C4-2B (cell line): ENCODE measurements around the gene CAMKK2.
A peak's percentile ranks its signal among the peaks of the same experiment; 100 is the strongest.

Source experiments
- H3K27ac ChIP-seq: fragments of 450-650 bp; 2 replicates; pipeline ENCODE4 v1.5.1; 2017
- ZFX ChIP-seq: fragments of 450-650 bp; IDR thresholded peaks from 2 replicates; pipeline ENCODE4 v1.6.1; 2017
- TF ChIP-seq, protein P1 (sequence below): fragments of 450-650 bp; conservative IDR thresholded peaks from 2 replicates; pipeline ENCODE4 v1.5.1; 2017; ENCODE audit warnings: mild to moderate bottlenecking

Gene CAMKK2

DNA sequence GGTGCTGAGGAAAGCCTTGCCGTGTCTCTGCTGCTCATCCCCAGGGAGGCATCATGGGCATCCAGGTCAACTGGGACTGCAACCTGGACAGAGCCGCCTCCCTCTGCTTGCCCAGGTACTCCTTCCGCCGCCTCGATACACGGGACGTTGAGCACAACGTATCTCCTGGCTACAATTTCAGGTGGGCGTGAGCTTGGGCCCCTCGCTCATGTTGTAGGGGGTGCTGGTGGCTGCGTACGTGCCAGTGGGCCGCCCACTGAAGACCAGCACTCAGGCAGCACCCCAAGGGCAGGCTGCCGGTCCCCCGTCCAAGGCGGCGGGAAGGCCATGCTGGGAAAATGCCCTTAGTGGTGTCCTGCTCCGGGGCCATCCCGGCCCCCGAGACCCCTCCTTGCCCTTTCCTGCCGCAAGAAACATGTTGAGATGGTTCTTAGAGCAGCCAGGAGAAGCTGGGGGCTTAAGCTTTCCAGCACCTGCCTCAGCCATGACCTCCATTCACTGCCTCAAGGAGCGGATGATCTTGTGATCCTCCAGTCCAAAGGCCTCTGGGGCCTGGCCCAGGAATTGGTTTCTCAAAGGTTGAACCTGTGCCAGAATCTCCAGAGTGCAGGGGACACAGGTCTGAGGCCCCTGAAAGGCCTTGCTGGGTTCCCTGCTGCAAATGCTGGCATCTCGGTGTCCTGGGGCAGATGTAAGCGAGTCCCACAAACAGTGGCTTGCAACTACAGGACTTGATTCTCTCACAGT, 67.4 kb downstream of the CAMKK2 start:
- TF ChIP-seq ZFX, result no peak
- TF ChIP-seq, protein P1, sequence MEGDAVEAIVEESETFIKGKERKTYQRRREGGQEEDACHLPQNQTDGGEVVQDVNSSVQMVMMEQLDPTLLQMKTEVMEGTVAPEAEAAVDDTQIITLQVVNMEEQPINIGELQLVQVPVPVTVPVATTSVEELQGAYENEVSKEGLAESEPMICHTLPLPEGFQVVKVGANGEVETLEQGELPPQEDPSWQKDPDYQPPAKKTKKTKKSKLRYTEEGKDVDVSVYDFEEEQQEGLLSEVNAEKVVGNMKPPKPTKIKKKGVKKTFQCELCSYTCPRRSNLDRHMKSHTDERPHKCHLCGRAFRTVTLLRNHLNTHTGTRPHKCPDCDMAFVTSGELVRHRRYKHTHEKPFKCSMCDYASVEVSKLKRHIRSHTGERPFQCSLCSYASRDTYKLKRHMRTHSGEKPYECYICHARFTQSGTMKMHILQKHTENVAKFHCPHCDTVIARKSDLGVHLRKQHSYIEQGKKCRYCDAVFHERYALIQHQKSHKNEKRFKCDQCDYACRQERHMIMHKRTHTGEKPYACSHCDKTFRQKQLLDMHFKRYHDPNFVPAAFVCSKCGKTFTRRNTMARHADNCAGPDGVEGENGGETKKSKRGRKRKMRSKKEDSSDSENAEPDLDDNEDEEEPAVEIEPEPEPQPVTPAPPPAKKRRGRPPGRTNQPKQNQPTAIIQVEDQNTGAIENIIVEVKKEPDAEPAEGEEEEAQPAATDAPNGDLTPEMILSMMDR, result no peak
- peak overlapping the region; percentile 1; the same call in 1 of the 2 replicates for H3K27ac ChIP-seq

DNA sequence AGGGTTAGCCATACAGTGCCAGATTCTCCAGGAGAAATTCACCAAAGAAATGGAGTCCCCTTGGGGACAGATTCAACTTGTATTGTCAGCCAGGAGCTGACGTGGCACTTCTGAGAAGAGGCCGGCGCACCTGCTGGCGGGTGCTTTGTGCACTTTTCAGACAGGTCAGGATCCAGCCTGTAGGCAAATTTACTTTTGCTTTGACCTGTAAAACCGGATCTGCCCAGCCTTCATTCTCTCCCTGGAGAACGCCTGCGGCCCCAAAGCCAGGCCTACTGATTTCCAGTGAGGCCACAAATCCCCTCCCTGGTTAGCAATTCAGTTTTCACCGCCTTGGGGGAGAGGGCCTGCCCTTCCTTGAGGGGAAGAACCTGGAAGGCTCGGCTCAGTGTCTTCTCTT, 69.2 kb downstream of the CAMKK2 start:
- H3K27ac ChIP-seq, result peak overlapping the region; percentile 74
- no peak; the same call in 1 of the 2 replicates for TF ChIP-seq ZFX
- TF ChIP-seq, protein P1, result no peak; the same call in 1 of the 2 replicates

- peak overlapping the region; percentile 74 for H3K27ac ChIP-seq
Measured at GRCh38 chr12:121226871-121227270, 69.6 kb downstream of the CAMKK2 start.

GRCh38 chr12:121226399-121226798, 70.1 kb downstream of the CAMKK2 start:
- peak overlapping the region; percentile 74 for H3K27ac ChIP-seq
- TF ChIP-seq ZFX, result no peak
- TF ChIP-seq, protein P1, result no peak

DNA sequence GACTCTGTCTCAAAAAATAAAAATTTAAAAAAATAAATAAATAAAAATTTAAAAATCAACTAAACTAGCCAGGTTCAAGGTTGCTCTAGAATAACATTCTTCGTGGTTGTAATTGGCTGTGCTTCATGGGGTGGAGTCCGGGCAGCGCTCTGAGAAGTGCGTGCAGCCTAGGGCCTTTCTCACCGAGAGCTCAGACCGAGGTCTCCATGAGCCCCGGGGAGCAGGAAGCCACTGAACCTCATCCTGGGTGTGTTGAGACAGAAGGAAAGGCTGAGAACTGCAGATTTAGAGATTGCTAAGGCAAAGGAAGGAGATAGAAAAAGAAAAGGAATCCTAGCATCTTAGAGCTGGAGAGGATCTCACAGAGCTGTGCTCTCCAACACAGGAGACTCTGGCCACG, 71.9 kb downstream of the CAMKK2 start:
- no peak overlapping the region for H3K27ac ChIP-seq
- TF ChIP-seq, protein P1, result no peak
- TF ChIP-seq ZFX, result no peak

- H3K27ac ChIP-seq, result no peak overlapping the region
Measured at GRCh38 chr12:121223292-121224285, 72.9 kb downstream of the CAMKK2 start.

GRCh38 chr12:121222847-121223246, 73.7 kb downstream of the CAMKK2 start:
- TF ChIP-seq, protein P1, result no peak
- TF ChIP-seq ZFX, result no peak
- no peak overlapping the region for H3K27ac ChIP-seq

More at GRCh38 chr12:121223292-121224285, 72.9 kb downstream of the CAMKK2 start:
- TF ChIP-seq, protein P1, result no peak
- TF ChIP-seq ZFX, result no peak
